ENCODE data around the gene C1QTNF4. TPM values are rescaled to one million over a fixed set of nuclear protein-coding genes. Genes with fewer than 3 reads are reported as not detected.
"Not testable (repeated sequence)": the region's sequence is repeated elsewhere in the genome, so short reads cannot be mapped to it uniquely, and the experiment has no call there.

Gene C1QTNF4
- total RNA-seq, 2 experiments from 2014 or later, result 0.41 to 0.92 TPM

DNA sequence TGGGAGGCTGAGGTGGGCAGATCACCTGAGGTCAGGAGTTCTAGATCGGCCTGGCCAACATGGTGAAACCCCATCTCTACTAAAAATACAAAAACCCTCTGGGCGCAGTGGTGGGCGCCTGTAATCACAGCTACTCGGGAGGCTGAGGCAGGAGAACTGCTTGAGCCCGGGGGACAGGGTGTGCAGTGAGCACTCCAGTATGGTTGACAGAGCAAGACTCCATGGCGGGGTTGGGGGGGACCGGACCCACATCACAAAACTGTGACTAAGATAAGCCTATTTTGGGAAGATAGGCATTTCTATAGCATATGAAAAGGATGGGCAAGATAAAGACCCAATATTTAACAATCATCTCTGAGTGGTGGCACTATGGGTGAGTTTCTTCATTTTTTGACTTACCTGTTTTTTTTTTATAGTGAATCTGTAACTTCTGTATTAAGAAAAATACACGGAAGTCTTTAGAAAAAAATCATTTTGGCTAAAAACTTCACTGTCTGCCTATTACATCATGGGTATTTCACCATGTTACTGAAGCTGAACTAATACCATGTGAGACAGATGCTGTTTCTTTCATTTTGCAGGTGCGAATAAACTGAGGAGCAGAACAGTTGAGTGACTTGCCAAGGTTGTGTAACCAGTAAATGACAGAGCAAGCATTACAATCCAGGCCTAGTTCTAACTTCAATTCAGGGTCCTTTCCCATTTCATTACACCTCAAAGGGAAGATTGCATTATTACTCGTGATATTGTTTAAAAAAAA is 43.7 kb downstream of the C1QTNF4 start:
- H3K4me3 ChIP-seq (ENCODE audit: low read length), result no peak overlapping the region

DNA sequence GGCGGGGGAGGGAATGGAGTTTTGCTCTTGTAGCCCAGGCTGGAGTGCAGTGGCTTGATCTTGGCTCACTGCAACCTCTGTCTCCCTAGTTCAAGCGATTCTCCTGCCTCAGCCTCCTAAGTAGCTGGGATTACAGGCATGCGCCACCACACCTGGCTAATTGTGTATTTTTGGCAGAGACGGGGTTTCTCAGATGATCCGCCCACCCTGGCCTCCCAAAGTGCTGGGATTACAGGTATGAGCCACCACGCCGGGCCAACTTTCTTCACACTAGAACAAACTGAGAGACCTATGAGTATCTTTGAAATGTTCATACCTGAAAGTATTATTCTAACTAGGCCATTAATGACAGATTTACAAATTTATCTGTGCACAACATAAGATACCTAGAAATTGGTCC is 47.9 kb downstream of the C1QTNF4 start:
- H3K9me3 Mint-ChIP-seq; H3K27me3 Mint-ChIP-seq; H3K27ac Mint-ChIP-seq; ATAC-seq (ENCODE audit: poor library complexity); CTCF ChIA-PET; DNase-seq; H3K27ac ChIP-seq (ENCODE audit: low read depth in 1 of 2, low read length in 2 of 2); POLR2A ChIA-PET; H3K9me3 ChIP-seq (ENCODE audit: control insufficient read depth in 1 of 2, insufficient read depth in 1 of 2, low read length in 2 of 2); H3K27me3 ChIP-seq (ENCODE audit: control insufficient read depth in 1 of 2, insufficient read depth in 2 of 2, low read length in 2 of 2); H3K4me3 ChIP-seq (ENCODE audit: low read length): not testable (repeated sequence)
- peaks cover 84% of the 10 kb centered on the region for H3K4me1 Mint-ChIP-seq (ENCODE audit: low read depth)
- Histone ChIP-seq H3K36me3 (ENCODE audit: insufficient read depth, low read length) (peaks cover 15% of the 10 kb centered on the region), H3K4me1 (ENCODE audit: insufficient read depth, low read length) (peaks cover 66% of the 10 kb centered on the region)
- intact Hi-C loops (cut with DNase I, micrococcal nuclease), result loop anchor here in 1 of 2 experiments (10.0 kb wide), 1 partner anchor 51 kb away; no protein-coding TSS in a partner anchor
- H3K36me3 Mint-ChIP-seq (ENCODE audit: low read depth), result peaks cover 43% of the 10 kb centered on the region
- peak overlapping the region; percentile 34 for H3K4me3 Mint-ChIP-seq

More for the DNA sequence above, 43.7 kb downstream of the C1QTNF4 start:
- H3K27ac ChIP-seq (ENCODE audit: low read depth in 1 of 2, low read length in 2 of 2), result no peak overlapping the region
- H3K36me3 Mint-ChIP-seq (ENCODE audit: low read depth), result peaks cover 38% of the 10 kb centered on the region
- POLR2A ChIA-PET, result no interaction called here
- H3K9me3 Mint-ChIP-seq, result no peaks in the 10 kb centered on the region
- H3K27me3 ChIP-seq (ENCODE audit: control insufficient read depth in 1 of 2, insufficient read depth in 2 of 2, low read length in 2 of 2), result no peaks in the 10 kb centered on the region
- peak in 2 of 14 experiments; percentile 39 to 45 for DNase-seq
- H3K36me3 ChIP-seq (ENCODE audit: insufficient read depth, low read length), result peaks cover 6% of the 10 kb centered on the region
- no peak for ATAC-seq (ENCODE audit: poor library complexity)
- peak overlapping the region; percentile 98 for H3K27ac Mint-ChIP-seq
- peak overlapping the region; percentile 62 for H3K4me3 Mint-ChIP-seq
- no peaks in the 10 kb centered on the region for H3K27me3 Mint-ChIP-seq
- TF ChIP-seq, protein P1, sequence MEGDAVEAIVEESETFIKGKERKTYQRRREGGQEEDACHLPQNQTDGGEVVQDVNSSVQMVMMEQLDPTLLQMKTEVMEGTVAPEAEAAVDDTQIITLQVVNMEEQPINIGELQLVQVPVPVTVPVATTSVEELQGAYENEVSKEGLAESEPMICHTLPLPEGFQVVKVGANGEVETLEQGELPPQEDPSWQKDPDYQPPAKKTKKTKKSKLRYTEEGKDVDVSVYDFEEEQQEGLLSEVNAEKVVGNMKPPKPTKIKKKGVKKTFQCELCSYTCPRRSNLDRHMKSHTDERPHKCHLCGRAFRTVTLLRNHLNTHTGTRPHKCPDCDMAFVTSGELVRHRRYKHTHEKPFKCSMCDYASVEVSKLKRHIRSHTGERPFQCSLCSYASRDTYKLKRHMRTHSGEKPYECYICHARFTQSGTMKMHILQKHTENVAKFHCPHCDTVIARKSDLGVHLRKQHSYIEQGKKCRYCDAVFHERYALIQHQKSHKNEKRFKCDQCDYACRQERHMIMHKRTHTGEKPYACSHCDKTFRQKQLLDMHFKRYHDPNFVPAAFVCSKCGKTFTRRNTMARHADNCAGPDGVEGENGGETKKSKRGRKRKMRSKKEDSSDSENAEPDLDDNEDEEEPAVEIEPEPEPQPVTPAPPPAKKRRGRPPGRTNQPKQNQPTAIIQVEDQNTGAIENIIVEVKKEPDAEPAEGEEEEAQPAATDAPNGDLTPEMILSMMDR (IDR thresholded peaks at IDR 0.05), result no peak
- peaks cover 69% of the 10 kb centered on the region for H3K4me1 Mint-ChIP-seq (ENCODE audit: low read depth)
- intact Hi-C loops (cut with DNase I, micrococcal nuclease), result loop anchor here (5.0 to 10.0 kb wide), 3 partner anchors 43 to 1703 kb away; partner anchors contain the start of genes ARFGAP2 (in 1 of the 2) and CRY2 (in 1 of the 2)
- no peaks in the 10 kb centered on the region for H3K9me3 ChIP-seq (ENCODE audit: control insufficient read depth in 1 of 2, insufficient read depth in 1 of 2, low read length in 2 of 2)
- CTCF ChIA-PET, result interaction anchor here (4.3 kb wide), 1 partner anchor 10 kb away, joined by 31 read pairs; no protein-coding TSS in a partner anchor
- peaks cover 57% of the 10 kb centered on the region for H3K4me1 ChIP-seq (ENCODE audit: insufficient read depth, low read length)

DNA sequence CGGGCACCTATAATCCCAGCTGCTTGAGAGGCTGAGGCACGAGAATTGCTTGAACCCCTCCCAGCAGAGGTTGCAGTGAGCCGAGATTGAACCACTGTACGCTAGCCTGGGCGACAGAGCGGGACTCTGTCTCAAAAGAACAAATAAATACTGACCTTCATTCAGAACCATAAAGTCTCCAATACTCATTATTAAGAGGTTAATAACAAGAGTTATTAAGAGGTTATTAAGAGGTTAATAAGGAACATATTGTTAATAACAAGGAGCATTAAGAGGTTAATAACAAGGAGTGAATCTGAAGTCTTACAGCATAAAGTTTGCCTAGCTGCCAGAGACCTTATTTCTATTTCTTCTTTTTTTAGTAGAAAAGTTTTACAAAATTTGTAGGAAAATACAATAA is 48.9 kb downstream of the C1QTNF4 start:
- Histone ChIP-seq H3K27me3 (ENCODE audit: control insufficient read depth in 1 of 2, insufficient read depth in 2 of 2, low read length in 2 of 2) (no peaks in the 10 kb centered on the region), H3K27ac (ENCODE audit: low read depth in 1 of 2, low read length in 2 of 2) (no peak overlapping the region), H3K9me3 (ENCODE audit: control insufficient read depth in 1 of 2, insufficient read depth in 1 of 2, low read length in 2 of 2) (no peaks in the 10 kb centered on the region), H3K36me3 (ENCODE audit: insufficient read depth, low read length) (peaks cover 13% of the 10 kb centered on the region), H3K4me1 (ENCODE audit: insufficient read depth, low read length) (peaks cover 67% of the 10 kb centered on the region), H3K4me3 (ENCODE audit: low read length) (no peak overlapping the region)
- Mint-ChIP-seq H3K9me3 (no peaks in the 10 kb centered on the region), H3K36me3 (ENCODE audit: low read depth) (peaks cover 46% of the 10 kb centered on the region), H3K4me1 (ENCODE audit: low read depth) (peaks cover 84% of the 10 kb centered on the region), H3K4me3 (no peak overlapping the region), H3K27me3 (no peaks in the 10 kb centered on the region), H3K27ac (no peak overlapping the region)
- ChIA-PET POLR2A (no interaction called here), CTCF (no interaction called here)
- TF ChIP-seq, protein P1 (IDR thresholded peaks at IDR 0.05), result no peak
- DNase-seq (no peak), ATAC-seq (ENCODE audit: poor library complexity) (no peak)
- intact Hi-C loops (cut with DNase I, micrococcal nuclease), result loop anchor here in 1 of 2 experiments (10.0 kb wide), 1 partner anchor 50 kb away; no protein-coding TSS in a partner anchor
